ENCODE results near the gene ATXN3L.

Gene ATXN3L

DNA sequence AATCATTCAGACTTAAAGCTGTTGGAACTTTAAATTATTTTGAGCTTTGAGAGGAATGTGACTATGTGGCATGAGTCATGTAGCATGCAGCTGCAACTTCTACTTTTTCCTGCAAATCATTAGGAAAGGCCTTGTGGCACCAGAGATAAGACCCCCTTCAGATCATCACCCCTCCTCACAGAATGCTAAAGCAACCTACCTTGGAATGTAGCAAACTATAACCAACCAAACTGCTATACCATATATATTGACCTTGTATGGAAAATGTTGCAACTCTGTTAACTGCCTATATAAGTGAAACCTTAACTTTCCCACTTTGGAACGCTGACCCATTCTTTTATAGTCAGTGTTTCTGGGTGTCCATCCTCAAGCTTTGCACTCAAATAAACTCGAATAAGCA lies 32.0 kb downstream of the ATXN3L start:
- TF ChIP-seq GATA2 (IDR thresholded peaks at IDR 0.05; ENCODE audit: low read depth, low read length) = no peak
- TF ChIP-seq GATA3 (IDR thresholded peaks at IDR 0.05; ENCODE audit: low read depth, low read length) = no peak

DNA sequence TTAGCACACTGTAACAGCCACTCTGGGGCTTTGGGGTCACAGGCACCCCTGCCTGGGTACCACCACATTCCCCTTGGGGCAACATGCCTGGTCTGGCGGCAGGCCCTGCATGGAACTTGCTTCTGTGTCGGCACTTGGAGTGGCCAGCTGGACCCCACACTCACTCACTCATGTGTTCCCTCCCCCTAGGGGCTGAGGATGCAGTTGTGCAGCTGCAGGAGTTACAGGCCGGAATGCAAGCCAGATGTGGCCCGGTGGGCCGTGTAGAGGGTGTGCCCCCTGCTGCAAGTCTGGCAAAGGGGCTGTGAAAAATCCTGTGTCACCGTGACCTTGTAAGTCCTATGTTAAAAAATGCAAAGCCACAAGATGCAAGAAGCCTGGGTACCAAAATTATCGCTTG lies 34.2 kb downstream of the ATXN3L start:
- TF ChIP-seq GATA3 (IDR thresholded peaks at IDR 0.05; ENCODE audit: low read depth, low read length) (no peak), GATA2 (IDR thresholded peaks at IDR 0.05; ENCODE audit: low read depth, low read length) (no peak)

DNA sequence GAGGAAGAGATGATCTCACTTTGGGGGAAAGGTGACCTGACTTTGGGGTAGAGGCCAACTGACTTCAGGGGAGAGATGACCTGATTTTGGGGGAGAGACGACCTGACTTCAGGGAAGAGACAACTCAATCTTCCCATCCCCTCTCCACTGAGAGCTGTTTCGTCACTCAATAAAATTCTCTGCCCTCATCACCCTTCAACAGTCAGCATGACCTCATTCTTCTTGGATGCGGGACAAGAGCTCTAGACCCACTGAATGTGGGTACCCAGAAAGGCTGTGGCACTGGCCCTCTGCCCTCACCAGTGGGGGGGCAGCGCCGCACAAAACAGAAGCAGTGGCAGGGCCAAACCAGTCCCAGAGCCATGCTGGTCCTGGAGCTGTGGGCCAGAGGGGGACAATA lies 34.6 kb downstream of the ATXN3L start:
- TF ChIP-seq GATA2 (IDR thresholded peaks at IDR 0.05; ENCODE audit: low read depth, low read length) = no peak
- TF ChIP-seq GATA3 (IDR thresholded peaks at IDR 0.05; ENCODE audit: low read depth, low read length) = no peak

DNA sequence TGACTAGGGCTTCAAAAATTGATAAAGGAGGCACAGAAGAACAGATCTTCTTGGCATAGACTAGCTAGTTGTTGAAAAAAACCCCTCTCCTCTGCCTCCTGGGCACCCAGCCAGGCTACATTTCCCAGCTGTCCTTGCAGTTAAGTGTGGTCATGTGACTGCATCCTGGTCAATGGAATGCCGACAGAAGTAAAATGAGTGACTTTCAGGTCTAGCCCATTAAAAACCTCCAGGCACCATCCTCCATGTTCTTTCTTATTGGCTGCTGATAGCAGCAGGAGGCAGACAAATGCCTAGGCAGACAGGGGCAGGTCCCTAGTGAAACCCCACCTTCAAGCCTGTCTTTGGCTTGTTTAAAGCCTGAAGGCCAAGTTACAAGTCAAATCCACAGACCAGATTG lies 35.3 kb downstream of the ATXN3L start:
- TF ChIP-seq GATA2 (IDR thresholded peaks at IDR 0.05; ENCODE audit: low read depth, low read length) = no peak
- no peak for TF ChIP-seq GATA3 (IDR thresholded peaks at IDR 0.05; ENCODE audit: low read depth, low read length)

DNA sequence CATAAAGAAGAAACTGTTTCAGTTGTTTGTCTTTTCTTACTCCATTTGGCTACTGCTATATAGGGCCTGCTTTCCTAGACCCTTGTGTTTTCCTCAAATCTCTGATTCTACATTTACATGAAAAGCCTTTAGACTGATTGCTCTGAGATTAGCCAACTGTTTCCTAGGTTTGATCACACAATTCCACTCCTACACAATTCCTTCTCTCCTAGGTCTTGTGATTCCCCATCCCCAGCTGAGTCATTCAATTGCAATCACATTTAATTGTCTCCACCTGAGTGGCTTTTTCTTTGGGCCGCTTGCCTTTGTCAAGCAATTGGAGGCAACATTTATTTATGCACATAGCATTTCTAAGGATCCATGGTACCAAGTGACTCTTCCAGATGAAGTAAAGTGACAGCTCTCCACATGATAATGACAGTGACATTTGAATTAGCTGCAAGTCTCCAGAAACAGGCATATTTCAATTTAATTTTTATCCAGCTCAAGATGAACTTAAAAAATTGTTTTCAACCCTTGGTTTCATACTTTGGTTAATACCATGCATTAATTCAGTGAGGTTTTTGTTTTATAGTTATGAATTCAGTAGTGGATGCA lies 35.8 kb downstream of the ATXN3L start:
- TF ChIP-seq GATA3 (IDR thresholded peaks at IDR 0.05; ENCODE audit: low read depth, low read length) = no peak
- TF ChIP-seq GATA2 (IDR thresholded peaks at IDR 0.05; ENCODE audit: low read depth, low read length) = no peak

DNA sequence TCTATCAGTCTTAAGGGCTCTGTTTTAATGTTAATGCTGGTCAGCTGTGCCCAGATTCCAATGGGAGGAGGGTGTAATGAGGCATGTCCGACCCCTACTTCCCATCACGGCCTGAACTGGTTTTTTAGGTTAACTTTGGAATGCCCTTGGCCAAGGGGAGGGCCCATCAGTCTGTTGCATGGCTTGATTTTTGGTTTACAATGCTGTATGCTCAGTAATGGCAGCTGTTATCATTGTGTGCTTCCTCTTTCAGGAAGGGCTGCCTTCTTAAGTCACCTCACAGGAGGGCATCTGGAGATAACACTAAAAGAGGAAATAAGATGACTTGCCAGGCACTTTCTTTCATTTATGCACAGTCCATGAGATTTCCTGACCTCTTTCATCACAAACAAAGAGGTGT lies 36.3 kb downstream of the ATXN3L start:
- TF ChIP-seq GATA3 (IDR thresholded peaks at IDR 0.05; ENCODE audit: low read depth, low read length) = no peak
- TF ChIP-seq GATA2 (IDR thresholded peaks at IDR 0.05; ENCODE audit: low read depth, low read length) = no peak

DNA sequence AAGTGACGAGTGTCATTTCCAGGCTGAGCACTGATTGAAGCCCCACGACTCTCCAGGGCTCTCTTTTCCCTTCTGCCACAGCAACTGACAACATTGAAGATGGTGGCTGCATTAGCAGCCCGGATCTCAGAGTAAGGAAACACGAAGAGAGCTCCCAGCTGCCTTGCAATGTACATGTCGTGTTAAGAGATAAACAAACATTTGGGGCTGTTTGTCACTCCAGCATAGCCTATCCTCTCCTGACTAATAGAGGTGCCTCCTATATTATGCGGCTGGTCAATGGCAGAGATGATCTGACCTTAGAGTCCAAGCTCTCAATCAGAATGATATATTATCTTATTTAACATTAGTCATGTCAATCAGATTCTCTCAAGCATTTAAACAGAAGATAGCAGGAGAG lies 38.6 kb downstream of the ATXN3L start:
- TF ChIP-seq GATA3 (IDR thresholded peaks at IDR 0.05; ENCODE audit: low read depth, low read length) (no peak), GATA2 (IDR thresholded peaks at IDR 0.05; ENCODE audit: low read depth, low read length) (no peak)

DNA sequence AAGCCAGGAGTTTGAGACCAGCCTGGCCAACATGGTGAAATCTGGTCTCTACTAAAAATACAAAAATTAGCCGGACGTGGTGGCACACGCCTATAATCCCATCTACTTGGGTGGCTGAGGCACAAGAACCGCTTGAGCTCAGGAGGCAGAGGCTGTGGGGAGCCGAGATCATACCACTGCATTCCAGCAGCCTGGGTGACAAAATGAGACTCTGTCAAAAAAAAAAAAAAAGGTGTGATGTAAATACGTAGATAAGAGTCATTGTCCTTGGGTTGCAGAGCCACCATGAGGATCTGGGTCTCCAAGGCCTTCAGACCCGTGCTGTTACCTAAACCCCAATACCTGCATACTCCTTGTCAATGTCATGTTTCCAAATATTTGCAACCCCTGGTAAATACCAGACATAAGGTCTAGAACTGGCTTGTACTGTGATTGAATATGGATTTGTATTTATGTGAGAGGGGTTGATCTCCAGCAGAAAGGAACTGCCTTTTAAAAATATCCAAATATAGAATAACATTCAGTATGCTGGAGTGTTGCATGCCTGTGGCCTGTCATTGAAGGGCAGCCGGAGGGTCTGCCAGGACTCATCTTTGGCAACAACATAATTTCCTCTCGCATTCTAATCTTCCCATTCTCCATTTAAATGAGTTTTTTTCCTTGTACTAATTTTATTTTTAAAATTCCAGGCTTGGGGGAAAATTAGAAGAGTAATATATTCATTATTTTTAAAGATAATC lies 40.4 kb downstream of the ATXN3L start:
- no peak for TF ChIP-seq GATA3 (IDR thresholded peaks at IDR 0.05; ENCODE audit: low read depth, low read length)
- no peak for TF ChIP-seq GATA2 (IDR thresholded peaks at IDR 0.05; ENCODE audit: low read depth, low read length)

DNA sequence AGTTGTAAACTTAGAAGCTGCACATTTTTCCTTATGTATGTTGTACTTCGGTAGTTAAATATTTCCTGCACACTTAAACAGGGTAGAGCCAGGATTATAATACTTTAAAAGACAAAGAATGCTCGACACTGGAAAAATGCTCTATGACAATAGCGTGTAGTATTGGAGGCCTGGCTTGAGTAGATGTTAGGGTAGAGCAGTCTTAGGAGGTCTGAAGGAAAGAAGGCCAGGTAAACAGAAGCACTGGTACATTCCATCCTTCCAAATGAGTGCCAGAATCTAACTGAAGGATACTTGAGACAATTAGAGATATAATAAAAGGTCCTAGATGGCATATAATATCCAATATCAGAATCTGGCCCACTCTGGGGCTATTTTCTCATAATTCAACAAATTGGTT lies 42.3 kb downstream of the ATXN3L start:
- TF ChIP-seq GATA3 (IDR thresholded peaks at IDR 0.05; ENCODE audit: low read depth, low read length) = no peak
- TF ChIP-seq GATA2 (IDR thresholded peaks at IDR 0.05; ENCODE audit: low read depth, low read length) = no peak

DNA sequence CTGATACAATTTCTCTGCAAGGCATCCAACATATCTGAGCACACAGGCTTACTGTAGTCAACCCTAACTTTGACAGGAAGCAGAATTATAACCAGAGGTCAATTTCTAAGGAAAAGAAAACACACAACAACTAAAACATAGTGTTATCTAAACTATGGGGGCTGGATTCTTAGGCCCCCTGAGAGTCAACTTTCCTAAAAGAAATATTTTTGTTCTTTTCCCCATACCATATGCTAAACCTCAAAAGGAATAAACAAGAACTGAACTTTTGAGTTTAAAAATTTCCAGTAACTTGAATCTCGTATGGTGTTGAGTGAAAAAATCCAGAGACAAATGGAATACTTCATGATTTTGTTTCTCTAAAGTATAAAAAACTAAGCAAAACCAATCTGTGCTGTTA lies 42.9 kb downstream of the ATXN3L start:
- TF ChIP-seq GATA2 (IDR thresholded peaks at IDR 0.05; ENCODE audit: low read depth, low read length) (no peak), GATA3 (IDR thresholded peaks at IDR 0.05; ENCODE audit: low read depth, low read length) (no peak)

DNA sequence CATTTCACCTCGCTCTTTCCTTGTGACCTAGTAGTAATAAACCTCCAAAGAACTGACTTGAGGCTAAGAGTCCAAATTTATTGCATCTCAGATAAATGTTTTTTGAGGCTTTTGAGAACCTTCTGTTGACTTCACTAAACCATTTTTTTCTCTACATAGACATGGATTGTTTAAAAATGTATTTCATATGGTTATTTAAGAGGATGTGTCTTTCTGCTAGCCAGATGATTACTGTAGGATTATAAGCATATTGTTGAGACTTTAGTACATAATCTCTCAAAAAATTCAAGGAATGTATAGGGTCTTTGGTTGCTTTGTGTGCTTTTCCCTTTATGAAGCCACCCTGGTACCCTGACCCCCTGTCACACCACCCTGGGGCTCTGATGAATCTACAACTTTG lies 44.8 kb downstream of the ATXN3L start:
- no peak for TF ChIP-seq GATA3 (IDR thresholded peaks at IDR 0.05; ENCODE audit: low read depth, low read length)
- TF ChIP-seq GATA2 (IDR thresholded peaks at IDR 0.05; ENCODE audit: low read depth, low read length) = no peak

DNA sequence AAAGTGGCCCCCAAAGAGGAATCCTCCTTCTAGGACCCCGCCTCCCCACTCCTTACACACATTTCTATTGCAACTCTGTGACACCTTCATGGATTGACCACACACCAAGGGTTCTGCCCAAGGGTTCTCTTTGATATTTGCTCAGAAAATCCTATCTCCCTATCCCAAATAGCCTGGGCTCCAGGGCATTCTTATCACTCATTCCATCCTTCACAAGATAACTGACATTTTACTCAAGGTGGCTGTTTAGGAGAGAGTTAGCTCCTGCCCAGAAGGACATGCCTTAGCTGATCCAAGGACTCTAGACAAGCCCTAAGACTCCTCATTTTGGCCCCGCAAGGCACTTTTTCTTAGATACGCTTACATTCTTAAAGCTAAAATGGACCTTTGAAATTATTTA lies 47.4 kb downstream of the ATXN3L start:
- TF ChIP-seq GATA3 (IDR thresholded peaks at IDR 0.05; ENCODE audit: low read depth, low read length) (no peak), GATA2 (IDR thresholded peaks at IDR 0.05; ENCODE audit: low read depth, low read length) (no peak)

DNA sequence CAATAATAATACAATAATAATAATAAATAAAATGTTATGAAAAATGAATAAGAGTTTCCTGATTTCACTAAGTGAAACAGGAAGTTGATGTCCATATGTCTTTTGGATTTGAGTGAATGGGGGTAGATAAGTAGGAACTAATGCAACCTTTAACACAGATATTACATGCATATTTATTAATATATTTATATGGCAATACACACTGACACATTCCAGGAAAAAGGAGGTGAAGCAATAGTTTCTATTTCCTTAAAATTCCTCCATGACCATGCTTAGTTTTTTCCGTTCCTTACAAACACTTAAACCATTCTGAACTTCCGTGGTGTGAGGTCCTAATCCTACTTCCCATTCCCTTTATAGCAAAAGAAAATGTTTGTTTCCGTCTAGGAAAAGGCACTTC lies 48.3 kb downstream of the ATXN3L start:
- no peak for TF ChIP-seq GATA2 (IDR thresholded peaks at IDR 0.05; ENCODE audit: low read depth, low read length)

DNA sequence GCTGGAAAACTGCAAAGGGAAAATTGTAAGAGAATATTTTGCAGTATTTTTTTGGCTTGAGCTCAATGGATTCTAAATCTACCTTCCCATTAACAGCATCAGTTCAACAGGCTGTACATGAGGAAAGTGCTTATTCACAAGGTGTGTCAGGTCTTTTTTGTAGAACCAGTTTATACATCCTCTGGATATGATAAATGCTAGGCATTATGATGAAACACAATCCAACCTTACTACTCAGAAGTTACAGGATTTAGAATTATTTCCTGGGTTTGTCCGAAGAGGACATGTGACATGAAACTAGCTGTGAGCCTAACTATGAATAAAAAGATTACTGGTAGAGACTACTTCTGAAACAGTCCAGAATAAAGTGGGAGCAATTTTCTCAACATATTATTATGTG lies 49.5 kb downstream of the ATXN3L start:
- no peak for TF ChIP-seq GATA2 (IDR thresholded peaks at IDR 0.05; ENCODE audit: low read depth, low read length)
- TF ChIP-seq GATA3 (IDR thresholded peaks at IDR 0.05; ENCODE audit: low read depth, low read length) = no peak

DNA sequence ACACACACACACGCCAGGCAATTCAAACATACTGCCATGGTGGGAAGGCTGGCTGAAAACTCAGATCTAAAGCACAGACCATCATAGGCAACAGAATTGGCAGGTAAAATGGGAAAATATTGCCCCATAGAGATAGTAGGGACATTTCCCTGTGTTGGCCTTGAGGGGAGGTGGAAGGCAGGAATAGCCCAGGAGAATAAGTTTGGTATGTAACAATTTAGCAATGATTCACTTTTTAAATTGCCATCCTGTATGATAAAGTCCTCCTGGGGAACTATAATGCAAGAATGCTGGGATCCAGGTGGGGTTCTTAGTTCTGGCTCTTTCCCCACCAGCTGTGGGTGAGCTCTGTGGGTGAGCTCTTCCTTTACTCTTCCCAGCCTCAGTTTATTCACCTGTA lies 51.0 kb downstream of the ATXN3L start:
- TF ChIP-seq GATA3 (IDR thresholded peaks at IDR 0.05; ENCODE audit: low read depth, low read length) (no peak), GATA2 (IDR thresholded peaks at IDR 0.05; ENCODE audit: low read depth, low read length) (no peak)
